Glomerular visceral epithelial cell (primary cell): ENCODE data around the gene CAPN11.
A peak's percentile ranks its signal among the peaks of the same experiment; 100 is the strongest.
"Not testable (repeated sequence)": the region's sequence is repeated elsewhere in the genome, so short reads cannot be mapped to it uniquely, and the experiment has no call there.

ENCODE experiments used
- DNase-seq: peaks from one replicate; pipeline ENCODE4 v3.0.0-alpha.2; 2016; ENCODE audit errors: extremely low spot score

Gene CAPN11

DNA sequence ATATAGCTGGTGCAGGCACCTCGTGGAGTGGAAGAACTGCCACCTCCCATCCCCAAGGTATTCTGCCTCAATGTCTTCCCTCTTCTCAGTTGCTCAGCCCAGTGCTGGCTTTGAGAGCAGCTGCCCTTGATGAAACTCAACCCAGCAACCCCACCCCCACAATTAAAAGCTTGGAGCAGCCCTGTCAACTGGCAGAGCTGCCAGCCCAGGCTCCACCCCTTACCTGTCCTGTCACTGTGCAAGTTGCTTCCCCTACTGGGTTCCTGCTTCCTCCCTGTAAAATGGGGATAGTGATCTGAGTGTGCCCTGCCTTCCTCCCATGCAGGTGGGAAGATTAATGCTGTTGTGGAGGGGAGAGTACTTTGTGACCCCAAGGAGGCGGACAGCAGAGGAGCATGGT is 26.7 kb upstream of the CAPN11 start:
- no peak for DNase-seq

DNA sequence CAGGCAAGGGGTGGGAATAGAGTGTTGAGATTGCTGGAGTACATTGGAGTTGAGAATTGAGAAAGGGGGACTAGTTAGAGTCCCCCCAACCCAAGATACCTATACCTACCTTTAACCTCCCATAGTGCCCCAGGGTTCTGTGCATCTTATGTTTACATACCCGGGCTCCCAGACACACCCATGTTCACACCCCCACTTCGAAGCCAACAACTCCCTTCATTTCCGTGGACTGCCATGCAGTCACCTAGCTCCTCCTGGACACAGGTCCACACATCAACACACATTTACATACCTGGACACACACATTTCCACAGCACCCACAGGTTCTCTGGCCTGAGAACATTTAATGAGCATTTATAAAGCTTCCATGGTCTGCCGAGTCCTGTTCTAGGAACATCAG is 26.1 kb upstream of the CAPN11 start:
- DNase-seq, result no peak

DNA sequence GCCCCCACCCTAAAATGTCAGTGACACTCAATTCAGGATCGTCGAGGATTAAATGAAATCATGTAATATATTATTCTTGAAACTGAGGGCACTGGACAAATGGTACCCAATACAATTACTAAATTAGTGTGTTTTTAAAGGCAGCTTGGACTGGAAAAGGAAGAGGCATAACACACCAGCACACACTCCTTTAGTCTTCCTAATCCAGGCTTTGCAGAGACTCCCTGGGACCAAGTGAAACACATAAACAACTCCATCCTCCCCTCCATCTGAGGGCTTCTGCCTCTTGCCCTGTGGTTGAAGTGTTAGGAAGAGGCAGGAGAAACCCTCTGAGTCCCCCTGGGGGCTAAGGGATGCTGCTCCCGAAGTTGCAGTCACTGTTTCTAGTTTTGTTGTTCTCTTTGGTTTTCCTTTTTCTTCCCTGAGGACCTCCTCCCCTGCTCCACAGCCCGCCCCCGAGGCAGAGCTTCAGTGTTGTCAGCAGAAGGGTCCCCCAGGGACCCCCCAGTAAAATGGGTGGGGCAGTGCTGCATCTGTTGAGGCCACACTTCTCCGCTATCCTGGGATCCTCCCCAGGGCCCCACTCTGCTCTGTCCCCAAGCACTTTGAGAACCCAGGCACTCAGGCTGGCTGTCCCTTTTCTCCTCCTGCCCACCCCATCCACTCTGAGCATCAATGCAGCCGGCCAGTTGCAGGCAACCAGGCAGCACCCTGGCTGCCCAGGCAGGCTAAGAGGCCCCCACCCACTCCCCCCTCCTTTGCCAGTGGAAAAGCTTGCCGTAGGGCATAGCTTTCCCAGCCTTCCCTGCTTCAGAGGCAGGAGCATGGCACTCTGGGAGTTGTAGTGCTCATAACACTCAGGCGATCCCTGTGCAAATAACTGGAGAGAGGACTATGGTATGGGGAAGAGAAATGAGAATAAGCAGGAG is 25.4 kb upstream of the CAPN11 start:
- DNase-seq, result peak; percentile 33

DNA sequence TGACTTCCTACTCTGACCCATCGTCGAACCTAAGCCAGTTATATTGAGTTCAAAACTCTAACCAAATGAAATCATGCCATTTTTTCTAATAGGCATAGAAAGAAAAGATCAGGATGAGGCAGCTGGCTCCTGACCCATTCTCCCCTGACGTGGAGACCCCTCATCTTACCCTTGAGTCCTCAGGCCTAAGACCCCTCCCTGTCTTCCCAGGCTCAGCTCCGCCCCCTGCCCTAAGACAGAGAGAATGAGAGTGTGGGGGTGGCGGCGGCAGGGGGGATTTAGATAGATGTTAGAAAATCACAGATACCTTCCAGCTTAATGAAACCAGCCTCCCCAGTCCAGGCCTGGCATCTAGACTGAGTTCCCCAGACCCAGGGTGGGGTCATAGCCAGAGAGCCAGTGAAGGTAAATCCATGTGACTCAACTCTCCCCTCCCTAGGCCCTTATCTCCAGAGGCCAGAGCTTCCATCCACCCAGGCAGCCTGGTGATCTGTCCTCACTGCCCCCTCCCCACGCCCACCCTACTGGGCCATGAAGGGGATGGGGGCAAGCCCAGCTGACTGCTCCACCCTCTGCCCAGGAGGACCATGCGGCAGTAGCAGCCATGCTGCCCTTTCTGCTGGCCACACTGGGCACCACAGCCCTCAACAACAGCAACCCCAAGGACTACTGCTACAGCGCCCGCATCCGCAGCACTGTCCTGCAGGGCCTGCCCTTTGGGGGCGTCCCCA is 24.5 kb upstream of the CAPN11 start:
- DNase-seq, result no peak

DNA sequence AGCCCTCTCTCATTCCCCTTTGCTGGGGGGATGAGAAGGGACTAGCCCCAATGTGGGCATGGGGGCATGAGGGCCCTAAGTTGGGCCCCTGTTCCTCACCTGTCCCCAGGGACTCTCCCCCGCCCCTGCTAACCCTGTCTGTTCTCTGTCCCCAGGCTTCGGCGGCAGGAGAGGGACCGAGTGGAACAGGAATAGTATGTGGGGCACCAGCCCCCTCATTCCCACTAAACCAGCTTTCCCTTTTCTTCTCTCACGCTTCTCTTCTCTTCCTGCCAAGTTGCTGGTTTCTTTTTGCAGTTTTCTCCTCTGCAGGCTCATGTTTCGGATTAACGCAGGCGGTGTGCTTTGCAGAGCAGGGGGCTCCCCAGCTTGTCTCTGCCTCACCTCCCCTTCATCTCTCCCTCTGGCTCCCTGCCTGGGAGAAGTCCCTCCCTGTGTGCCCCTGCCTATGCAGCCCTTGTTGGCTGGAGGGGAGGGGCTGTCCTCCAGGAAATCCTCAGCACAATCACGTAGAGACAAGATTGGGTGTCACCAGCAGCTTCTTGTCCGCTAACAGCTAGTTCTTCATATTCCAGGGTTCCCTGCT is 23.4 kb upstream of the CAPN11 start:
- no peak for DNase-seq

DNA sequence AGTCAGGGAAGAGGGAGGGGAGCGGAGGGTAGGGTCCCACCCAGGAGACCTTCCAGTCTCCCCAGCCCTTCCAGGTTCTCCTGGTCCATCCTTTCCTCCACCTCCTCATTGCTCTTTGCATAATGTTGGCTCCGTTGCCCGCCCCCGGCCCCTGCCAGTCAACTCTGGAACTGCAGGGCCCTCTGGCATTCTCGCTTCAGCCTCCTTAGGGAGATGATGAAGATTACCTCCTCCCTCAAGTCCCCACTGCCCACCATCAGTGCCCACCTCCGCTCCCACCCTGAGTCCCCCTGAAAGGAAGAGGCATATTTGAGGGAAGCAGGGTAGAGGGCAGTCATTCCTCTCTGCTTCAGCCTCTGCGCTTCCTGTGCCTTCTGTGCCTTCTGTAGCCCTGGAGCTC is 22.7 kb upstream of the CAPN11 start:
- DNase-seq, result no peak

DNA sequence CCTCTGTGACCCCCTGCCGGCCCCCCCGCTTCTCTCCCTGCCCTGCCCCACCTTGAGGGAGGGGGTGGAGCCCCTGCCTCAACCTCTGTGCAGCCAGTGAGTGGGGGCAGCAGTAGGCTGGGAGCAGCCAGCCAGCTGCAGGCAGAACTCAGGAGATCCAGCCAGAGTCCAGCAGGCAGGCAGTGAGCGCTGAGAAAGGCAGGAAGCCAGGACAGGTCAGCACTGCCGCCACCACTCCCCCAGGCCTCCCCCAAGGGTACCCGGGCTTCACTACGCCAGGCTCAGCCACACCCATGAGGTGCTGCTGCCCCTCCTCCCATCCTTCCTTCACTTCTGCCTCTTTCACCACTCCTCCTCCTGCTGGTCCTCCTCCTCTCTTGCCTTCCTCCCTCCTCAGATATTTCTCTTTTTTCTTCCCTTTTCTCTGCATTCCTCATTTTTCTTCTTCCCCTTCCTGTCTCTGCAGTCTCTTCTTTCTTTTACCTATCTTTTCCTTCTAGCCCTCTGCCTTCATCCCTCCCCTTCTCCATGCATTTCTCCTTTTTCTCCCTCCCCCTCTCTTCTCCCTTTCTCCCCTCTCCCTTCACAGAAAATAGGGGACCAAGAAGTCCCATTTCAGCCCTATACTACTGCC is 19.8 kb upstream of the CAPN11 start:
- DNase-seq, result no peak

DNA sequence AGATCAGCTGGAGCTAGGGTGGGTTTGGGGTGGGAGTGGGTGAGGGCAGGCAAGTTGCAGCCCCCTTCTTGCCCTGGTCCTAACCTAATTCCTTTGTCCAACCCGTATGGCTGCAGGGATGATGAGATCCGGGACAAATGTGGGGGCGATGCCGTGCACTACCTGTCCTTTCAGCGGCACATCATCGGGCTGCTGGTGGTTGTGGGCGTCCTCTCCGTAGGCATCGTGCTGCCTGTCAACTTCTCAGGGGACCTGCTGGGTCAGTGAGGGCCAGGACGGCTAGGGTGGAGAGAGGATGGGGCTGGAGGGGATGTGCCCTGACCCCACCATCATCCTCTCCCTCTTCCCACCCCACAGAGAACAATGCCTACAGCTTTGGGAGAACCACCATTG is 19.3 kb upstream of the CAPN11 start:
- no peak for DNase-seq

DNA sequence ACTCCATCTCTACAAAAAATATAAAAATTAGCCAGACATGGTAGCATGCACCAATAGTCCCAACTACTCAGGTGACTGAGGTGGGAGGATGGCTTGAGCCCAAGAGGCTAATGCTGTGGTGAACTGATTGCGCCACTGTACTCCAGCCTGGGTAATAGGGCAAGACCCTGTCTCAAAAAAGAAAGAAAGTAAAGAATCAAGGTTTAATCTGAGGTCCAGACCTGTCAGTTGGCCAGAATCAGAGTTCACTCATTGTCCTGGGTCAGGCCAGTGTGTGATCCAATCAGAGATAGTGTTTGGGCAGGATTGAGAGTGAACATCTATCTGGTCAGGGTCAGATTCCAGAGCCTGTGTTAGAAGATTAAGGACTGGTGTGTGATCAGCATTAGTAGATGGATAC is 15.8 kb upstream of the CAPN11 start:
- no peak for DNase-seq

DNA sequence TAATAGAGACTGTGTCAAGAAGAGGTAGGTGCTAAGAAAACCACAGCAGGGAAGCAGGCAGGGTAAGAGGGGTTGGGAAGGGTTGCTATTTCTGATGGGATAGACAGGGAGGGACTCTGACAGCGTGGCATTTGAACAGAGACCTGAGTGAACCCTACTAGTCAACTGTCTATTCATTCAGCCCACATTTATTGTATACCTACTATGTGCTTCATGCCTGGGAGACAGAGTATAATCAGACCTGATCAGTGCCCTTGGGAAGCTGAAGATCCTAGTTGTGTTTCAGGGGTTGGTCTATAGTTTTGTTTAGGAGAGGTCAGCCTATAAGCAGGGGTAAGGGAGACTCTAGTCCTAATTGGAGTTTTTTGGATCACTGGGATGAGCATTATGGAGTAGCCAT is 14.9 kb upstream of the CAPN11 start:
- no peak for DNase-seq

DNA sequence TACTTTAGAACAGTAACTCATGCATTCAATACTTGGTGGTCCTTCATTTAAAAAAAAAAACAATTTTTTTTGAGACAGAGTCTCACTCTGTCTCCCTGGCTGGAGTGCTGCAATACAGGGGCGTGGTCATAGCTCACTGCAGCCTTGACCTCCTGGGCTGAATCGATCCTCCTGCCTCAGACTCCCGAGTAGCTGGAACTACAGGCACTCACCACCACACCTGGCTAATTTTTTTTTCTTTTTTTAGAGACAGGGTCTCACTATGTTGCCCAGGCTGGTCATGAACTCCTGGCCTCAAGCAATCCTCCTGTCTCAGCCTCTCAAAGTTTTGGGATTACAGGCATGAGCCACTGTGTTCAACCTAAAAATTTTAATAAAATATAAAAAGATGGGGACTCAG is 14.1 kb upstream of the CAPN11 start:
- DNase-seq, result not testable (repeated sequence)

DNA sequence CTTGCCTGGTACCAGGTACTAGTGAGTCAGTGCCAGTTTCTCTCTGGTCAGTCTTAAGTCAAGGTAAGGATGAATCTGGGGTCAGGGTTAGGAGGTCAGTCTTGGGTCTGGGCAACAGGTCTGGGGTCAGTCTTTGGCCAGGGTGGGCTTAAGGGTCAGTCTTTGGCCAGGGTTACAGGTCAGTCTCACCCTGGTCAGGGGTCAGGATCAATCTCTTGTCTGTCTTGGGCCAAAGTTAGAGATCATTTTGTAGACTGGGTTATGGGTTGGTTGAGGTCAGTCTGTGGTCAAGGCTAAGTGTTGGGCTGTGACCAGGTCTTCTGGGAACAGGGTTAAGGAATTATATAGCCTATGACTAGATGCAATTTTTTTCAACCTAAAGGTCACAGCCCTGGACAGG is 12.8 kb upstream of the CAPN11 start:
- DNase-seq, result no peak

DNA sequence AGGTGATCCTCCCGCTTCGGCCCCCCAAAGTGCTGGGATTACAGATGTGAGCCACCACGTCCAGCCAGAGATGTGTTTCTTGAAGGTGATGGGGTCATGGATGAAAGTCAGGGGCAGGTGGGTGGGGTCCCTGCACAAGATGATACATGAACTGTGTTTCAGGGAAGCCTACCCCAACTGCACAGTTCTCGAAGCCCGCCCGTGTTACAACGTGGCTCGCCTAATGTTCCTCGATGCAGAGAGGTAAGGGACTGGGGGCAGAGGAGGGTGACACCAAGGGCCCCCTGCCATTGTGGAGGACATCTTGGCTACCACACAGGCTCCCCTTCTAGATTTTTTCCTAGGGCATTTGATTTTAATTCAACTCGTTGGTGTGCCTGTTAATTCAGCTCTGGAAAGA is 11.9 kb upstream of the CAPN11 start:
- no peak for DNase-seq

DNA sequence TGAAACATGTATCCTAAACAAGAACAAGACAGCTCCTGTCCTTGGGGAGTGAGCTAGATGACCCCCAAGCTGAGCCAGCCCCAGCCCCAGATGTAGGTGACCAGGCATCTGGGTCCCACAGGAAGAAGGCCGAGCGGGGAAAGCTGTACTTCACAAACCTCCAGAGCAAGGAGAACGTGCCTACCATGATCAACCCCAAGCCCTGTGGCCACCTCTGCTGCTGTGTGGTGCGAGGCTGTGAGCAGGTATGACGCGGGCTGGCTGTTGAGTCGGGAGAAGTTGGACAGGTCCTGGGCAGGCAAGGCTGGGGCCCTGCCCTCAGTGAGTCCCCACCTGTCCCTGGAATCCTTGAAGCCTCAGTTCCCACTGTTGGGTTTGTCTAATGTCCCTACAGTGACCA is 11.4 kb upstream of the CAPN11 start:
- DNase-seq, result no peak

DNA sequence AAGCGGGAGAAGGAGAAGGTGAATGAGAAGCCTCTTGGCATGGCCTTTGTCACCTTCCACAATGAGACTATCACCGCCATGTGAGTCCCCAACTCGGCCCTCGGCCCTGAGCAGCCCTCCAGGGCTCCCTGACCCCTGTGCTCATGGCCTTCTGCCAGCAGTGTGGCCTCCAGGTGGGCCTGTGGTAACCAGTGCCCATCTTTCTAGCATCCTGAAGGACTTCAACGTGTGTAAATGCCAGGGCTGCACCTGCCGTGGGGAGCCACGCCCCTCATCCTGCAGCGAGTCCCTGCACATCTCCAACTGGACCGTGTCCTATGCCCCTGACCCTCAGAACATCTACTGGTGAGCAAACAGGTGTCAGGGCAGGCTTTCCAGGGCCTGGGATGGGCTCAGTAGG is 10.3 kb upstream of the CAPN11 start:
- DNase-seq, result no peak

DNA sequence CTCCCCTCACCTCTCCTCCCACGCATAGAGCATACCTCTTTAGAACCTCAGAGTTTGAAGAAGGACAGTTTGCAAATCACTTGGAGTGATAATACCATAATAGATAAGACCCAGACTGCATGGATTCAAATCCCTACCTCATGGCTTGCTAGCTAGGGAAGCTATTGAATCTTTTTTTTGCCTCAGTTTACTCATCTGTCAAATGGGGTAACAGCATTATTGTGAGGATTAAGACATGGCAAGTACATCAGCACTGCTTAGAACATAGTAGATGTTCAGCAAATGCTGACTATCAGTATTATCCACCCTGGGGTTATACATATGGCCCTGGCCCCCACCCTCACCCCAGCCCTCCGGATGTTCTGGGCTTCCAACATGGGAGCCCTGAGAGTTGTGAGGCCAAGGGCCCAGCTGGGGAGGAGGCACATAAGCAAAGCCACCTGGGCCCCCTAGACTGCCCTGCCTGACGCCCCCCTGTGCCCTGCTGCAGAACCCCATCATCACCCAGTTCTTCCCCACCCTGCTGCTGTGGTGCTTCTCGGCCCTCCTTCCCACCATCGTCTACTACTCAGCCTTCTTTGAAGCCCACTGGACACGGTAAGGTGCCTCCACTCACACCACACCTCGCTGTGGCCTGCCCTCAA is 9.1 kb upstream of the CAPN11 start:
- no peak for DNase-seq

DNA sequence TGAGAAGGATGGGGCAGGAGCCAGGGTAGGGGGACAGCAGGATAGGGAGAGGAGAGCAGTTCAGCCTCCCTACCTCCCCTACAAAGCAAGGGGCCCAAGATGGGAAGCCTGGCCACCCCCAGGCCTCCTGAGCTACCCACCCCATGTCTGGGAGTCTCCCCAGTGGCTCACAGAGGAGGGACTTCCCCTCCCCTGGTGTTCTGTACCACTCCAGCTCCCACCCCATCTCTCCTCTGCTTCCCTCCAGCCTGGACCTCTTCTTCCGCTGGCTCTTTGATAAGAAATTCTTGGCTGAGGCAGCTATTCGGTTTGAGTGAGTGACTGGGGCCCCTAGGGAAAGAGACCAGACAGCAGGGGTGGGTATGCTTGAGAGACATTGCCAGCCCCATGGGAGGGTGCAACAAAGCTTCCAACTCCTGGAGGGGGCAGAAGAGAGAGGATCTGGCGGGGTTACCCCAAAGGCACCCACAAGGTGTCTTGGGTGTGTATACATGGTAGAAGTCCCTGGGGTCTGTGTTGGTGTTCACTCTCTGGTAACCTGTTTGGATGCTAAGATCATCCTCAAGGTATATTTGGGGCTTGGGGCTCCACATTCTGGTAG is 8.2 kb upstream of the CAPN11 start:
- no peak for DNase-seq

DNA sequence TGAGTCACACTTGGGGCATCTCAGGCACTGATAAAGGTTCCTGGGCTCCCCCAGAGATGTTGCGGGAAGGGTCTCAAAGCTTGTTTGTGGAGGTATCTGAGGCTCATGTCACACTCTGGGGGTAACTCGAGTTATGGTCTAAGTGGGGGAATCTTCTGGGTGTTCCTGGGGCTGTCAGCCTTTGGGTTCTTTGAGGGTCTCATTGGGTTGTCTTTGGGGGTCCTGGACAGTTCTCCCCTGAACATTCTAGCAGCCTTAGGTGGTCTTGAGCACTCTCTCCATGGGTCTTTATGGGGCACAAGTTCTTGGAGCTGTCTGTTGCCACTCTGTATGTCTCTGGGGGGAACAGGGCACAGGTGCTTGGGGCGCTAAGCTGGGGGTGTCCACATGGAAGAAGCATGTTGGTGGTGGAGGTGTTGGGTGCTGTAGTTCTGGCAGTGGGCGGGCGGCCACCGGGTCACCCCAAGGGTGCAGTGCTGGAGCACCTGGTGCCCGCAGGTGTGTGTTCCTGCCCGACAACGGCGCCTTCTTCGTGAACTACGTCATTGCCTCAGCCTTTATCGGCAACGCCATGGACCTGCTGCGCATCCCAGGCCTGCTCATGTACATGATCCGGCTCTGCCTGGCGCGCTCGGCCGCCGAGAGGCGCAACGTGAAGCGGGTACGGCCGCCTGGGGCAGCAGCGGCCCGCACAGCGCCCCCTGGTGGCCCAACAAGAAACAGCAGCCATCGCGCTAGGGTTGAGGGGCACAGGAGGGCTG is 7.1 kb upstream of the CAPN11 start:
- peak; percentile 43 for DNase-seq

DNA sequence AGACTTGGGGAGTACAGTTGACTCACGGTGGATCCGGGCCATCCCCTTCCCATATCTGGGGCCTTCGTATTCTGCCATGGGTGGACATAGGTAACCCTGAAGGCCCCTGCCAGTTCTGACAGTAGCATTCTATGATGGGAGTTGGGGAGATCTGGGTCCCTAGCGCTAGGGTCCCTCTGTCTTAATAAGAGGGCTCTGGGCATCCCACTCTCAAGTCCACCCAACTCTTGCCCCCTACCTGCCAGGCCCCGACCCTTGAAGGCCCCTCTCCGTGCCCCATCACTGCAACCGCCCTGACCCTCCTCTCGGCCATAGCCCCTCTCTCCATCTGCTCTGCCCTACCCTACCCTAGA is 6.5 kb upstream of the CAPN11 start:
- no peak for DNase-seq

DNA sequence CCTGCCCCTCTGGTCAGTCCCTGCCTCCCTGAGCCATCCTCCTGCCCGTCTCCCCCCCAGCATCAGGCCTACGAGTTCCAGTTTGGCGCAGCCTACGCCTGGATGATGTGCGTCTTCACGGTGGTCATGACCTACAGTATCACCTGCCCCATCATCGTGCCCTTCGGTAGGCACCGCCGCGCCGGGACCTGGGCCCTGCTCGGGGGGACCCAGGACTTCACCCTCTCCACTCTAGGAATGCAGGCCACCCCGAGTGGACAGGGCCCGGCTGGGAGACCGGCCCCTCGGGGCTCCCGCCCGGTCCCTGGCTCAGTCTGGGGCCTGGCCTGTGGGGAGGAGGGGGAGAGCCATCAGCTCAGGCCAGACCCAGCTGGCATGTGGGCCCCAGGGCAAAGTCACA is 6.1 kb upstream of the CAPN11 start:
- no peak for DNase-seq

DNA sequence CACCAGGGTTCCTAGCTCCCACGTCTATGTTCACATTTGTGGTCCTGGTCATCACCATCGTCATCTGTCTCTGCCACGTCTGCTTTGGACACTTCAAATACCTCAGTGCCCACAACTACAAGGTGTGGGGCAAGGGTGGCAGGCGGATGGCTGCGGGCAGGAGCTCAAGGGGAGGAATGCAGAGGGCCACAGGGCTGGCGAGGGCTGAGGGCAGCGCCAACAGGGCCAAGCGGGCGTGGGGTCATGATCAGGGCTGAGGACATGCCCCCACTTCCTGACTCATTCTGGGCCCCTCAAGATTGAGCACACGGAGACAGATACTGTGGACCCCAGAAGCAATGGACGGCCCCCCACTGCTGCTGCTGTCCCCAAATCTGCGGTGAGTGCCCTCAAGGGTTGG is 4.6 kb upstream of the CAPN11 start:
- no peak for DNase-seq
